Spleen (tissue), 7 donors: ENCODE measurements around the gene AQP5.

Experiments
- CTCF ChIP-seq, 11 experiments: fragments of 200-600 bp in 7 of 11; fragments of 450-650 bp in 4 of 11; sonication (generic) in 4 of 11; IDR thresholded peaks in 8 of 11; conservative IDR thresholded peaks in 3 of 11; 1 replicate in 7 of 11; 2 replicates in 4 of 11; pipeline versions ENCODE4 v1.4.0 to v1.8.0; 2016 to 2021; ENCODE audit warnings: antibody characterized with exemption in 11 of 11, inconsistent platforms in 4 of 11, mild to moderate bottlenecking in 1 of 11
- POLR2A ChIP-seq, 3 donors: fragments of 450-650 bp; IDR thresholded peaks; one replicate each; pipeline ENCODE4 v1.5.1; 2017; ENCODE audit warnings: antibody characterized with exemption in 3 of 3, mild to moderate bottlenecking in 1 of 3
- donor health status: DM: no; HTN: no; CAD: no; lungs with moderate emphysema.
- donor health status: DM: no; HTN: no; CAD: no.
- donor health status: DM: no; HTN: no; CAD: no.

GRCh38 chr12:49974231-49974675, 12.6 kb downstream of the AQP5 start:
- peak in 8 of 11 experiments; percentile 12 to 48 (median 18) for TF ChIP-seq CTCF (IDR thresholded peaks at IDR 0.05 in 8 of 11, conservative IDR thresholded peaks at IDR 0.05 in 3 of 11)
- TF ChIP-seq POLR2A (IDR thresholded peaks at IDR 0.05): no peak
